ENCODE results near the gene FER.

DNA sequence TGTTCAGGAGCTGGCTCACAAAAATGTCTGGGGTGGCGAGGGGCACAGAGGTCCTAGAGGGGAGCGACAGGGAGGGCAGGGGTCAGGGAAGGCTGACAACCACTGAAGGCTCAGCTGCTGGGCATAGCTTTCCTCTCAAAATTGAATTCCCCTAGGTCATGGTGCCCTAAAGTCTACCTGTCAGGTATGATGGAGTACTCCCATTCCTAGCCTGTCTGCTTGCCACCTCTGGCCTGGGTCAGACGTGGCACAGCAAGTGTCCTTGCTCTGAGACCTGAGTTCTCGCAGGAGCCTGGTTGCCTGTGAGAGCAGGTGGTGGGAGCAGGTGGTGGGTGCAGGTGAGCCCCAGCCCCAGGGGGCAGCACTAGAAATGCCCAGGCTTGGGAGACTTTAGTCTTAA lies 486.7 kb downstream of the FER start:
- TF ChIP-seq, protein P1, sequence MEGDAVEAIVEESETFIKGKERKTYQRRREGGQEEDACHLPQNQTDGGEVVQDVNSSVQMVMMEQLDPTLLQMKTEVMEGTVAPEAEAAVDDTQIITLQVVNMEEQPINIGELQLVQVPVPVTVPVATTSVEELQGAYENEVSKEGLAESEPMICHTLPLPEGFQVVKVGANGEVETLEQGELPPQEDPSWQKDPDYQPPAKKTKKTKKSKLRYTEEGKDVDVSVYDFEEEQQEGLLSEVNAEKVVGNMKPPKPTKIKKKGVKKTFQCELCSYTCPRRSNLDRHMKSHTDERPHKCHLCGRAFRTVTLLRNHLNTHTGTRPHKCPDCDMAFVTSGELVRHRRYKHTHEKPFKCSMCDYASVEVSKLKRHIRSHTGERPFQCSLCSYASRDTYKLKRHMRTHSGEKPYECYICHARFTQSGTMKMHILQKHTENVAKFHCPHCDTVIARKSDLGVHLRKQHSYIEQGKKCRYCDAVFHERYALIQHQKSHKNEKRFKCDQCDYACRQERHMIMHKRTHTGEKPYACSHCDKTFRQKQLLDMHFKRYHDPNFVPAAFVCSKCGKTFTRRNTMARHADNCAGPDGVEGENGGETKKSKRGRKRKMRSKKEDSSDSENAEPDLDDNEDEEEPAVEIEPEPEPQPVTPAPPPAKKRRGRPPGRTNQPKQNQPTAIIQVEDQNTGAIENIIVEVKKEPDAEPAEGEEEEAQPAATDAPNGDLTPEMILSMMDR (IDR thresholded peaks at IDR 0.05), result no peak
- no peak for TF ChIP-seq POLR2A (IDR thresholded peaks at IDR 0.05)
